GM21367 (cell line): Measurements from ENCODE around the gene CENPE.
A peak's percentile ranks its signal among the peaks of the same experiment; 100 is the strongest.

Source experiments
- ATAC-seq: cut with Tn5 transposase; IDR thresholded peaks from one replicate; pipeline ENCODE4 v1.9.1; 2021; ENCODE audit not compliant: unreplicated experiment

Gene CENPE

DNA sequence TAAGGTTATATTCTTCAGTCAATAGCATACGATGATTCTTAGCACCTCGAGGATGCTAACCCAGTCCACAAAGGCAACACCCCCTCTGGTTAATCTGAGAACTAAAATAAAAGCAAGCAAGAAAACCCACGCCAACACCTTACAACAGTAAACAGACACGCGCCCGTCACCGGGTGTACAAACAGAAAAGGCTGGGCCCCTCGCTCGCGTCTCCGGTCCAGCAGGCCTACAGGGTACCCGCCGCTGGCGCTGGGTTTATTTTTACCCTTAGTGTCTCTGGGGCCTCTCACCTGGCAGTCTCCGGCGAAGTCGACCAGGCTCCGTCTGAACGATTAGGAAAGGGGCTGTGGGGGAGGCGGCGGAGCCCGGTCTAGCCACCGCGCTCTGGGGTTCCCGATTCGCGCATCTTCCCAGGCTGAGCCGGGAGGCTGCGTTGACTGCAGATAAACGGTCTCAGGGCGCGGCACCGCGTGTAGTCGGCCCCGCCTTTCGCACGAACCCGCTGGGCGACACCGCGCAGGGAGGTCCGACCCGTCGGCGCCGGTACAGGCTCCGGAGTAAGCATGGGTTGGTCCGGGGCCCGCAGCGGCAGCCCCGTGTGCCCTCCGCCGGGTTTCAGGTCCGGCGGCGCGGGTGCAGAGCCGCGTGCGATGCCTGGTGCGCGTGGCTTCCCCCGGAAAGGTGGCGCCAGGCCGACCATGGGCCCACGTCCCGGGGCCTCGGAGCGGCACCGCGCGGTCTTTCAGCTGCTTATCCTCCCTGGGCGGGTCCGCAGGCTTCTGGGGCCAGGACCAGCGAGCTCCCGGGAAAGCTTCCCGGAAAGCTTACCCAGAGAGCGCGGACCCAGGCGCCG lies 122.0 kb downstream of the CENPE start:
- ATAC-seq: peak; percentile 40

DNA sequence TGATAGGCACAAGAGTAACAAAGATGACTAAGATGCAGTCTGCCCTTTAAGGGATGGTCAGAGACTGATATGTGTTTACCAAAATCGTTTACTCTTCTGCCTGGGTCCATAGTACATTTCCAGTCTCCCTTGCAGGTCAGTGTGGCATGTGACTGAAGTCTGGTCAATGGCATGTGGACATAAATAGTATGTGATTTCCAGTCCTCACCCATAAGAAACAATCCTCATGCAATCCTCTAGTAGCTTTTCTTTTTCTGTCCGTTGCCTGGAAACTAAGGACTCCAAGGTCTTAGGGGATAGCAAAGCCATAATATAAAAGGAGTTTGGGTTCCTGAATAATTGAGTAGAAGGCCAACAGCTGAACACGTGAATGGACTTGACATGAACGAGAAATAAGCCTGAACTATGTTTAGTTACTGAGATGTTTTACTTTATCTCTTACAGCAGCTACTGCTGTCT lies 122.7 kb downstream of the CENPE start:
- no peak for ATAC-seq

DNA sequence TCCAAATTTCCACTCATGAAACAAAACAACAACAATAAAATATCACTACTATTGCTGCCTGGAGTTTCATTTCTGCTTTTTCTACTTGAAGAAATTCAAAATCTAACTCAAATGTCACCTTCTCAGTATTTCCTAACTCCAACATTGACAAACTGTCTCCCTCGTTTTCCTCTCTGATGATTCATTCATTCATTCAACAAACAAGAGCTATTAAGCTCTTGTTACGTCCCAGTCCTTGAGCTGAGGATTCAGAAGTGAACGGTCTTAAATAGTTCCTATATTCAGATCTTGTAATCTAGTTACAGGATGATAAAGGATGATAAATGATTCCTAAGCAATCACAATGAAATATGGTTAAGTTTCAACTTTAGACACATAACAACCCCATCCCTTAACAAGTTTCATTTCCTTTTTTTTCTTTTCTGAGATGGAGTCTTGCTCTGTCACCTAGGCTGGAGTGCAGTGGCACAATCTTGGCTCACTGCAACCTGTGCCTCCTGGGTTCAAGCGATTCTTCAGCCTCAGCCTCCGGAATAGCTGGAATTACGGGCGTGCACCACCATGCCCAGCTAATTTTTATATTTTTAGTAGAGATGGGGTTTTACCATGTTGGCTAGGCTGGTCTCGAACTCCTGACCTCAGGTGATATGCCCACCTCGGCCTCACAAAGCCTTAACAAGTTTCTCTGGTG lies 123.3 kb downstream of the CENPE start:
- peak; percentile 42 for ATAC-seq

DNA sequence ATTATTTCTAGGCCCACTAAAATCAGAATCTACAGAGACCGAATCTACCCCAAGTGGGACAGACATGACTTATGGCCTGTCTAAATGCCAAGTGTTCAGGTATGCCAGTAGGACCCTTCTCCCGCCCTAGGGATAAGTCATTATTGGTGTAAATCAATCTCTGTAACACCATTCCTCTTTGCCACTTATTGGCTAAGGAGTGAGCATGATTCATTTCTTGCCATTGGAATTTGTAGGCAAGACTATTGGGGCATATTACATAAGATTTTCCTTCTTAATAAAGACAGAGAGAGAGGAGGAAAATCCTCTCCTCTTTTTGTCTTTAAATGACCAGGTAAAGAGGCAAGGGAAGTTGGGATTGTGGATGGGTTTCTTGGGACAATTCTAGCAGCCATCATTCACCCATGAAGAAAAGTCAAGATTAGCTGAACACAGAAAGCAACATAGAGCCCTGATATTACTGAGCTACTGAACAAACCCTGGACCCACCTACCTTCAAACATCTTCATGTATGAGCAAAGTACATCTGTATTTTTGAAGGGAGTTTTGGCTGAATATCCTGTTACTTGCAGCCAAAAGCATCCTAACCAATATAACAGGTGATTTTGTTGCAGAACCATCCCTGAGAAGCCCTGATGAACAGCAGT lies 124.2 kb downstream of the CENPE start:
- ATAC-seq: no peak

DNA sequence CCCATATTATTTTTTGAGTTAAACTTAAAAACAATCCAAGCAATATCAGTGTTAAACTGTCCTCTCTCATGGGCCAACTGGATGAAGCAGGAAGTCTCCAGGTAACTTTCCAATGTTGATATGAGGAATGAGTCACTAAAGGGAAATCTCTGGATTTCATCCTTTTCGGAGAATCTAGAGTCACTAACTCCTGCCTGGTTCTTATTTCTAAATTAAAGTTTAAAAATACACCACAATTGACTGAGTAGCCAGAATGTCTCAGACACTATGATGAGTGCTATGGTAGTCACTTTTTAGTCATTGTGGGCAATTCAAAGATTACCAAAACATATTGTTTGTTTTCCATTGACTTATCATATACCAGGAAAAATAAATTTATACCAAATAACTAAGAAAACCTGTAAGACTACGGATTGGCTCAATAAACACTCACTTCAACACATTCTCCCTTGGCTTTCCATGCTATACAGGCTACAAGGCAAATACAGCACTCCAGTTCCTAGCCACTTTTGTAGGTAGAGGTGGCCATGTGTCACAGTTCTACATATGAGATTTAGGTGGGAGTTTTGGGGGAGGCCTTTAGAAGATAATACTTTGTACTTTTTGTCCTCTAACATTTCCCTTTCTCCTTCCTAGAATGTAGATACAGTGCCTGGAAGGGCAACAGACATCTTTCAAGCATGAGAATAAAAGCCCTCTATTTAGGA lies 130.1 kb downstream of the CENPE start:
- ATAC-seq: no peak

DNA sequence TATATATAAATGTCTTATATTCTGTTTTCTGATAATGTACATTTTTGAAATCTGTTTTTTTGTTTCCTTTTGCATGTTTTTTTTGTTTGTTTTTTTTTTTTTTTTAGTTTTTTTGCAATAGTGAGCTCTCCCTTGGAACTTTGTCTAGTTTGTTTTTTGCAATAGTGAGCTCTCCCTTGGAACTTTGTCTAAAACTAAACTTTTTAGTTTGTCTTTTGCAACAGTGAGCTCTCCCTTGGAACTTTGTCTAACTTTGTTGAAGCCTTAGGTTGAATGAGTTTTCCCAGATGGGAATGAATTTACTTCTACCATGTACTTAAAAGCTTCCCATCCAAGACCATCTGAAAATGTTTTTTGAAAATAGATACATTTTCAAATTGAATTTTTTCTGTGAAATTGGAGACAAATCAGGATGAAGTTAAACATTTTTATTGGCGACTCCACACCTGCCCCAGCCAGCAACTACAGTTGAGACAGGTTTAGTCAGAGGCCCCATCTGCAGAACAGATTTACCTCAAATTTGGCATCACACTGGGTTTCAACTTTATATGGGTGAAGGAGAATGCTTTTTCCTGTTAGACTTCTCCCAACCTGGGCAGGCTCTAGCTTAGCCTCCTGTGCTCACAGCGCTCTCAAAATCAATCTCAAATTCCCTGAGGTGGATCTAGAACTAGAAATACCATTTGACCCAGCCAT lies 137.5 kb downstream of the CENPE start:
- ATAC-seq: no peak
